ENCODE measurements around the gene CTSE.

CTSE gene

GRCh38 chr1:205962821-205963221, 60.9 kb downstream of the CTSE start:
- no peak for DNase-seq (ENCODE audit: extremely low read depth, low read depth)
- no peak for TF ChIP-seq CTCF (IDR thresholded peaks at IDR 0.05; ENCODE audit: low read depth, low read length, missing control alignments)

GRCh38 chr1:205961991-205962820, 61.5 kb downstream of the CTSE start:
- H3K4me3 ChIP-seq (replicated peaks; ENCODE audit: low read depth, low read length) = no peak overlapping the region
- no peak for DNase-seq (ENCODE audit: extremely low read depth, low read depth)
- no peak for TF ChIP-seq CTCF (IDR thresholded peaks at IDR 0.05; ENCODE audit: low read depth, low read length, missing control alignments)

More at GRCh38 chr1:205962821-205963221, 60.9 kb downstream of the CTSE start:
- H3K4me3 ChIP-seq (replicated peaks; ENCODE audit: low read depth, low read length) = no peak overlapping the region

- TF ChIP-seq CTCF (IDR thresholded peaks at IDR 0.05; ENCODE audit: low read depth, low read length, missing control alignments) = no peak
- DNase-seq (ENCODE audit: extremely low read depth, low read depth) = no peak
- no peak overlapping the region for H3K4me3 ChIP-seq (replicated peaks; ENCODE audit: low read depth, low read length)
These were observed 62.3 kb downstream of the CTSE start for GRCh38 chr1:205961405-205961804.

GRCh38 chr1:205959789-205960188, 63.9 kb downstream of the CTSE start:
- TF ChIP-seq CTCF (IDR thresholded peaks at IDR 0.05; ENCODE audit: low read depth, low read length, missing control alignments) = no peak
- DNase-seq (ENCODE audit: extremely low read depth, low read depth) = no peak
- no peak overlapping the region for H3K4me3 ChIP-seq (replicated peaks; ENCODE audit: low read depth, low read length)
